Measurements from ENCODE around the gene CFAP73. TPM values are rescaled to one million over a fixed set of nuclear protein-coding genes. Genes with fewer than 3 reads are reported as not detected.

The CFAP73 gene
- total and polyA plus RNA-seq, 8 donors: 0.44 to 5.7 (median 1.6) TPM; not detected in 4

GRCh38 chr12:113112043-113112899 lies 37.3 kb upstream of the CFAP73 start:
- WGBS, 5 donors: 62 to 79% (median 78%) methylated on average over 28 to 39 of the region's 39 CpGs

GRCh38 chr12:113113397-113113796 lies 36.1 kb upstream of the CFAP73 start:
- WGBS, 5 donors: 61 to 89% (median 86%) methylated on average over 2 of the region's 2 CpGs
- no peak for DNase-seq
- no peak for TF ChIP-seq POLR2A (IDR thresholded peaks at IDR 0.05)
- TF ChIP-seq, protein P1, sequence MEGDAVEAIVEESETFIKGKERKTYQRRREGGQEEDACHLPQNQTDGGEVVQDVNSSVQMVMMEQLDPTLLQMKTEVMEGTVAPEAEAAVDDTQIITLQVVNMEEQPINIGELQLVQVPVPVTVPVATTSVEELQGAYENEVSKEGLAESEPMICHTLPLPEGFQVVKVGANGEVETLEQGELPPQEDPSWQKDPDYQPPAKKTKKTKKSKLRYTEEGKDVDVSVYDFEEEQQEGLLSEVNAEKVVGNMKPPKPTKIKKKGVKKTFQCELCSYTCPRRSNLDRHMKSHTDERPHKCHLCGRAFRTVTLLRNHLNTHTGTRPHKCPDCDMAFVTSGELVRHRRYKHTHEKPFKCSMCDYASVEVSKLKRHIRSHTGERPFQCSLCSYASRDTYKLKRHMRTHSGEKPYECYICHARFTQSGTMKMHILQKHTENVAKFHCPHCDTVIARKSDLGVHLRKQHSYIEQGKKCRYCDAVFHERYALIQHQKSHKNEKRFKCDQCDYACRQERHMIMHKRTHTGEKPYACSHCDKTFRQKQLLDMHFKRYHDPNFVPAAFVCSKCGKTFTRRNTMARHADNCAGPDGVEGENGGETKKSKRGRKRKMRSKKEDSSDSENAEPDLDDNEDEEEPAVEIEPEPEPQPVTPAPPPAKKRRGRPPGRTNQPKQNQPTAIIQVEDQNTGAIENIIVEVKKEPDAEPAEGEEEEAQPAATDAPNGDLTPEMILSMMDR (IDR thresholded peaks at IDR 0.05): no peak
- no peak for TF ChIP-seq POLR2AphosphoS5 (IDR thresholded peaks at IDR 0.05)
- TF ChIP-seq EP300 (IDR thresholded peaks at IDR 0.05): no peak
- no peaks in the 10 kb centered on the region for H3K9me3 ChIP-seq
- peaks cover 0 to 30% (median 0%) of the 10 kb centered on the region in 3 donors for H3K27me3 ChIP-seq
- no peak overlapping the region for H3K27ac ChIP-seq
- H3K4me1 ChIP-seq: no peaks in the 10 kb centered on the region
- H3K4me3 ChIP-seq: no peak overlapping the region
- intact Hi-C loops (cut with DNase I; ENCODE audit: low total_unique reads): no loop called here
- peaks cover 0 to 19% (median 0%) of the 10 kb centered on the region in 4 donors for H3K36me3 ChIP-seq

More at GRCh38 chr12:113112043-113112899, 37.3 kb upstream of the CFAP73 start:
- no peak overlapping the region for H3K27ac ChIP-seq
- no peaks in the 10 kb centered on the region for H3K9me3 ChIP-seq
- DNase-seq: no peak
- H3K4me3 ChIP-seq: no peak overlapping the region
- peaks cover 0 to 30% (median 0%) of the 10 kb centered on the region in 3 donors for H3K27me3 ChIP-seq
- peaks cover 0 to 26% (median 2%) of the 10 kb centered on the region in 4 donors for H3K36me3 ChIP-seq
- TF ChIP-seq, protein P1 (IDR thresholded peaks at IDR 0.05): no peak
- TF ChIP-seq POLR2AphosphoS5 (IDR thresholded peaks at IDR 0.05): no peak
- no peak for TF ChIP-seq EP300 (IDR thresholded peaks at IDR 0.05)
- TF ChIP-seq POLR2A (IDR thresholded peaks at IDR 0.05): no peak
- no peaks in the 10 kb centered on the region for H3K4me1 ChIP-seq
- intact Hi-C loops (cut with DNase I; ENCODE audit: low total_unique reads): no loop called here

DNA sequence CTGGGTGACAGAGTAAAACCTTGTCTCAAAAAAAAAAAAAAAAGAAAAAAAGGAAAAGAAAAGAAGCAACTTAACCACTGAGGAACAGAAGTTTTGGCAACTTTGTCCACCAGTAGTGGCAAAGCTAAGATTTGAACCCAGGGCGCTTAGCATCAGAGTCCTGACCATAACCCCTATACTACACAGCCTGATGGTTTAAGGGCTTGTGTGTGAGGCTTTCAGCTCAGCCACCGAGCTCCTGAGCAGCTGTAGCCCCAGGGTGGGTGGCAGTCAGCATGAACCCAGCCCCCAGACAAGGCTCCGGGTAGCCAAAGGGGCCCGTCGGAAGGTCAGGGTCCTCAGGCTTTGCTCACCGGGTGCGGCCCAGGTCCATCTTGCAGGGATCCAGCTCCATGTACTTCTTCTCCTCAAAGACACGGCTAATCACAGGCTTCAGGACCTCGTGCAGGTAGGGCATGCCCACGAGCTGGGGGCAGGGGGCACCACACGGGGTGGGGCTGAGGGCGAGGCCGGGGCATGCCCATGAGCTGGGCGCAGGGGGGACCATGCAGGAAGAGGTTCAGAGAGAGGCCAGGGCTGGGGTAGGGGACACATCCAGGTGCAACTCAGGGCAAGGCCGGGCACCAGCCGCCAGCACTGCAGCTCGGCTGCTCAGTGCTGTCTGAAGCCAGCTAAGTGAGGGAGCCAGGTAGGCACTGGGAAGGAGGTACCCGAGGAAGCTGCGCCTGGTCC lies 34.9 kb upstream of the CFAP73 start:
- Histone ChIP-seq H3K4me3 (no peak overlapping the region), H3K27me3 (peaks cover 0 to 39% (median 0%) of the 10 kb centered on the region in 3 donors), H3K4me1 (no peaks in the 10 kb centered on the region), H3K27ac (no peak overlapping the region), H3K36me3 (peaks cover 0 to 19% (median 0%) of the 10 kb centered on the region in 4 donors), H3K9me3 (no peaks in the 10 kb centered on the region)
- 81 to 92% (median 89%) methylated on average over 13 to 19 of the region's 19 CpGs for WGBS, 5 donors
- intact Hi-C loops (cut with DNase I; ENCODE audit: low total_unique reads): no loop called here
- TF ChIP-seq EP300 (IDR thresholded peaks at IDR 0.05) (no peak), POLR2A (IDR thresholded peaks at IDR 0.05) (no peak), POLR2AphosphoS5 (IDR thresholded peaks at IDR 0.05) (no peak)
- TF ChIP-seq, protein P1 (IDR thresholded peaks at IDR 0.05): no peak
- no peak for DNase-seq

DNA sequence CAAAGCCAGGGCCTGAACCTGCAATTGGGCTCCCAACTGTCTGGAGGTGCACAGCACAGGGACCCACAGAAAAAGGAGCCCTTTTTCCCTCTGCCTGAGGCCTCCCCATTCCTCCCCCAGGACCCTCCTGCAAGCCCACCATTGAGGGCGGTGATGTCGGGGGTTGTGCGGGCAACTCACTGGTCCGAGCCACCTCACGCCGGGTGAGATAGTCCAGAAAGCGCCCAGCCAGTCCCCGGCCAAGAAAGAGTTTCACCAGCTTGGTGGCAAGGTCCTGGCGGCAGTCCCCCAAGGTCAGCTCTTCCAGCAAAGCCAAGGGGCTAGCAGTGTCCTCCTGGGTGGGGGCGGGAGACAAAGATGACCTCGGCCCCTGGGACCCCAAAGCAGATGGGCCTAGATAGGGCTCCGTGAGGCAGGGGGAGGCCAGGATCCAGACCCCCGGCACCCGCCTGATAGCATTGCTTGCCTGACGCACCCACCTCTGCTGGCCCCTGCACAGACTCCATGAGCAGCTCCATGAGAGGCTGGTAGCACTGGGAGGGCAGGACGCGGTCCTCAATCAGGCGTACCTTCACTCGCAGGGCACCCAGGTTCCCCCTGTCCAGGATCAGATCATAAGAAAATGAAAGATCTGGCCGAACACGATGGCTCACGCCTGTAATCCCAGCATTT lies 33.9 kb upstream of the CFAP73 start:
- no peak for TF ChIP-seq POLR2A (IDR thresholded peaks at IDR 0.05)
- TF ChIP-seq EP300 (IDR thresholded peaks at IDR 0.05): no peak
- no peak for TF ChIP-seq POLR2AphosphoS5 (IDR thresholded peaks at IDR 0.05)
- TF ChIP-seq, protein P1 (IDR thresholded peaks at IDR 0.05): no peak
- Histone ChIP-seq H3K4me1 (no peaks in the 10 kb centered on the region), H3K36me3 (peaks cover 0 to 19% (median 0%) of the 10 kb centered on the region in 4 donors), H3K9me3 (no peaks in the 10 kb centered on the region), H3K27me3 (peaks cover 0 to 49% (median 0%) of the 10 kb centered on the region in 3 donors), H3K4me3 (no peak overlapping the region), H3K27ac (no peak overlapping the region)
- DNase-seq: no peak
- intact Hi-C loops (cut with DNase I; ENCODE audit: low total_unique reads): no loop called here
- 79 to 95% (median 86%) methylated on average over 19 to 22 of the region's 22 CpGs for WGBS, 5 donors
